KMS-11 (cell line): ENCODE data around the gene NISCH.

Experiments
- H2AFZ ChIP-seq: fragments of 200-600 bp; sonication (generic); 2 replicates; pipeline ENCODE4 v1.6.1; 2016; ENCODE audit warnings: antibody characterized with exemption, mixed run types, low read depth
- H3K27ac ChIP-seq: fragments of 200-600 bp; sonication (generic); 2 replicates; pipeline ENCODE4 v1.6.1; 2016; ENCODE audit warnings: mild to moderate bottlenecking, mixed run types
- H3K27me3 ChIP-seq: fragments of 200-600 bp; sonication (generic); 2 replicates; pipeline ENCODE4 v1.6.1; 2017; ENCODE audit warnings: mild to moderate bottlenecking, low read depth, mixed run types, moderate library complexity; ENCODE audit not compliant: insufficient read depth
- H3K36me3 ChIP-seq: fragments of 200-600 bp; sonication (generic); 2 replicates; pipeline ENCODE4 v1.6.1; 2017; ENCODE audit warnings: mild to moderate bottlenecking, mixed run types; ENCODE audit not compliant: insufficient read depth
- H3K4me1 ChIP-seq: fragments of 200-600 bp; sonication (generic); 2 replicates; pipeline ENCODE4 v1.6.1; 2016; ENCODE audit warnings: mild to moderate bottlenecking, low read depth, mixed run types; ENCODE audit not compliant: poor library complexity, severe bottlenecking
- H3K4me2 ChIP-seq: fragments of 200-600 bp; sonication (generic); 2 replicates; pipeline ENCODE4 v1.7.0; 2016; ENCODE audit warnings: mild to moderate bottlenecking, mixed run types
- H3K4me3 ChIP-seq: fragments of 200-600 bp; sonication (generic); IDR thresholded peaks from 2 replicates; pipeline ENCODE4 v1.6.1; 2017; ENCODE audit warnings: low read depth, low read length, mixed read lengths; ENCODE audit not compliant: insufficient read depth
- H3K79me2 ChIP-seq: fragments of 200-600 bp; sonication (generic); 2 replicates; pipeline ENCODE4 v1.6.1; 2016; ENCODE audit warnings: low read depth, mixed run types; ENCODE audit not compliant: insufficient read depth
- H3K9ac ChIP-seq: fragments of 200-600 bp; sonication (generic); 2 replicates; pipeline ENCODE4 v1.6.1; 2016; ENCODE audit warnings: mild to moderate bottlenecking, mixed run types
- H4K20me1 ChIP-seq: fragments of 200-600 bp; sonication (generic); 2 replicates; pipeline ENCODE4 v1.6.1; 2016; ENCODE audit warnings: mild to moderate bottlenecking, mixed run types; ENCODE audit not compliant: insufficient read depth
- TF ChIP-seq, protein P1 (sequence below): fragments of 200-600 bp; sonication (generic); conservative IDR thresholded peaks from 2 replicates; pipeline ENCODE4 v1.6.1; 2017; ENCODE audit warnings: low read depth, mild to moderate bottlenecking, antibody characterized with exemption, low read length, moderate library complexity, mixed read lengths

The NISCH gene

DNA sequence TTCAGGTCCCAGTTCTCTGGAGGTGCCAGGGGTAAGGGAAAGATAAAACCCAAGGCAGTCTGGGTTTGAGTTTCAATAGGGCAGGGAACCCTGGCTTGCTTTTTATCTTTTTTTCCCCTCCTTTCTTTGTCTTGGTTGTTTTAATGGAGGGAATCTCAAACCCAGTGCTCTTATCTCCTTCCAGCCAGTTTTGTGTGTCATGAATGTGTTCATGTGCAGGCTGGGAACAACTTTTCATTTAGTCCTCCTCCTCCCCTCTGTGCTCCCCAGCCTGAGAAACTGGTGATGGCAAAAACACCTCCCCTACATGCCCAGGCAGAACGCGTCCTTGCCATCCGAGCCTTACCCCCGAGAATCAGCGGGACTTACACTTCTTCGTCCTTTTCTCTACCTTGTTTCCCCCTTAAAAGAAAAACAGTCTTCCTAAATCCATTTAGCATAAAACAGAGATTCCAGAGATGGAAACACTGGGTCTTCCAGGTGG is 21.4 kb upstream of the NISCH start:
- Histone ChIP-seq H2AFZ (no peak overlapping the region), H3K27ac (no peak overlapping the region), H3K4me1 (no peaks in the 10 kb centered on the region), H3K4me3 (no peak overlapping the region), H3K9ac (no peak overlapping the region), H3K36me3 (no peaks in the 10 kb centered on the region), H3K4me2 (no peak overlapping the region), H3K27me3 (no peaks in the 10 kb centered on the region), H3K79me2 (no peaks in the 10 kb centered on the region), H4K20me1 (no peaks in the 10 kb centered on the region)
- TF ChIP-seq, protein P1, sequence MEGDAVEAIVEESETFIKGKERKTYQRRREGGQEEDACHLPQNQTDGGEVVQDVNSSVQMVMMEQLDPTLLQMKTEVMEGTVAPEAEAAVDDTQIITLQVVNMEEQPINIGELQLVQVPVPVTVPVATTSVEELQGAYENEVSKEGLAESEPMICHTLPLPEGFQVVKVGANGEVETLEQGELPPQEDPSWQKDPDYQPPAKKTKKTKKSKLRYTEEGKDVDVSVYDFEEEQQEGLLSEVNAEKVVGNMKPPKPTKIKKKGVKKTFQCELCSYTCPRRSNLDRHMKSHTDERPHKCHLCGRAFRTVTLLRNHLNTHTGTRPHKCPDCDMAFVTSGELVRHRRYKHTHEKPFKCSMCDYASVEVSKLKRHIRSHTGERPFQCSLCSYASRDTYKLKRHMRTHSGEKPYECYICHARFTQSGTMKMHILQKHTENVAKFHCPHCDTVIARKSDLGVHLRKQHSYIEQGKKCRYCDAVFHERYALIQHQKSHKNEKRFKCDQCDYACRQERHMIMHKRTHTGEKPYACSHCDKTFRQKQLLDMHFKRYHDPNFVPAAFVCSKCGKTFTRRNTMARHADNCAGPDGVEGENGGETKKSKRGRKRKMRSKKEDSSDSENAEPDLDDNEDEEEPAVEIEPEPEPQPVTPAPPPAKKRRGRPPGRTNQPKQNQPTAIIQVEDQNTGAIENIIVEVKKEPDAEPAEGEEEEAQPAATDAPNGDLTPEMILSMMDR, result no peak

DNA sequence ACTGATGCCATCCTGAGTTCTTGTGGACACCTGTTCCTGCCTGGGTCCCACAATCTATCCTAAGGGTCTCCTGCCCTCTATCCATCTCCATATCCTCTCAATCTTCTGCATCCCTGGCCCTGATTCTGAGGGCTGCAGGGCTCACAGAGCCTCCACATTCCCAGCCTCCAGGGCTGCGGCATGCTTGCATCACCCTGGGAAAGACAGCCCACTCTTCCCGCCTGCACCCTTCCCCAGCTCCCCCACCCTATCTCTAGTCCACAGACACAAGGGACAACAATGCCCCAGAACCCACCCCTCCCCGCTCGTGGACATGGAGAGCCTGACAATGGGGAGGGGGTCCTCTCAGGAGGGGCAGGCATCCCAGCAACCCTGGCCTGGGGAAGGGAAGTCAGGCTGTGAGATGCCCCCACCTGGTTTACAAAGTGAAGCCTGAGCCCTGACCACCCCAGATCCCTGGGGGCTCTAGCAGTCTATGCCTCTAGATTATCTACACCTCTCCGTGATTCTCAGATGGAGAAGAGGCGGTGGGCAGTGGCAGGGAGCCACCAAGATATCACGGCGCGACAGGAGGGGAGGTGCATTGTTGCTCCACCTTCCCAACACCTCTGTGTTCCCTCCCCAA is 20.8 kb upstream of the NISCH start:
- no peak overlapping the region for H3K27ac ChIP-seq
- H3K36me3 ChIP-seq, result no peaks in the 10 kb centered on the region
- H2AFZ ChIP-seq, result no peak overlapping the region
- no peaks in the 10 kb centered on the region for H3K79me2 ChIP-seq
- no peaks in the 10 kb centered on the region for H4K20me1 ChIP-seq
- no peak overlapping the region for H3K4me3 ChIP-seq
- TF ChIP-seq, protein P1, result no peak
- no peaks in the 10 kb centered on the region for H3K4me1 ChIP-seq
- H3K27me3 ChIP-seq, result no peaks in the 10 kb centered on the region
- no peak overlapping the region for H3K9ac ChIP-seq
- H3K4me2 ChIP-seq, result no peak overlapping the region

DNA sequence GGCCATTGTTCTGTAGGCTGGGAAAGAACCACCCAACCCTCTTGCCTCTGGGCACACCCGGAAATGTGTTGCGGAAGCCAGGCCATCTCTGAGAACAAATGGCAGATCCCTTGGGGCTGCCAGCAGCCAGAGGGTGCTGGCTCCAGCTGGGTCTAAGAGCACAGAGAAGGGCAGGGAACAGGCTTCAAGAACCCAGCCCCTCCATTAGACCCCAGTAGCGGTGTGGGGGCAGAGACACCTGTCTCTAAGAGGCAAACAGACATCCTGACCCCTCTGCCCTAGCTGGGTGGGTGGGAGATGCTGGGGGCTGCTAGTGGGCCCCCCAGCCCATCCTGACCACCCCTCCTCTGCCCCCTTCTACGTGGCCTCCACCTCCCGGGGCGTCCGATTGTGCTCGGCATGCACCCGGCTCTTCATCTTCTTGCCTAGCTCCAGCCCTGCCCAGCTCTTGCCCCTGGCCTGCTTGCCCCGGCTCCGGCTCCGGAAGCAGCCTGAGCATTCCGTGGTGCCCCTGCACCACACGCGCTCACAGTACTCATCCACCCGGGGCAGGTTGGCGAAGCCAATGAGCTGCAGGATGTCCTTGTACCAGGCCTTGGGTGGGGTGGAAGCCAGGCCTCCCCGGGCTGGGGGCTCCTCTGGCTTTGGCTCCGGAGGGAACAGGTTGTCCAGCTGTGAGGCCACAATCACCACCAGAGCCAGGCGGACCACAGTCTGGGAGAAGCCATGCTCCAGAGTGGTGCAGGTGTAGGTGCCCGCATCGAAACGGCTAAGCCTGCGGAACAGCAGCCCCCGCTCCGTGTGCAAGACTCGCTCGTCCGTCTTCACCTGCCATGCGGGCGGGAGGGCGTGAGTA is 19.9 kb upstream of the NISCH start:
- Histone ChIP-seq H3K4me2 (no peak overlapping the region), H3K4me1 (no peaks in the 10 kb centered on the region), H4K20me1 (no peaks in the 10 kb centered on the region), H2AFZ (no peak overlapping the region), H3K36me3 (no peaks in the 10 kb centered on the region), H3K9ac (no peak overlapping the region), H3K27ac (no peak overlapping the region), H3K4me3 (no peak overlapping the region), H3K27me3 (no peaks in the 10 kb centered on the region), H3K79me2 (no peaks in the 10 kb centered on the region)
- TF ChIP-seq, protein P1, result no peak

DNA sequence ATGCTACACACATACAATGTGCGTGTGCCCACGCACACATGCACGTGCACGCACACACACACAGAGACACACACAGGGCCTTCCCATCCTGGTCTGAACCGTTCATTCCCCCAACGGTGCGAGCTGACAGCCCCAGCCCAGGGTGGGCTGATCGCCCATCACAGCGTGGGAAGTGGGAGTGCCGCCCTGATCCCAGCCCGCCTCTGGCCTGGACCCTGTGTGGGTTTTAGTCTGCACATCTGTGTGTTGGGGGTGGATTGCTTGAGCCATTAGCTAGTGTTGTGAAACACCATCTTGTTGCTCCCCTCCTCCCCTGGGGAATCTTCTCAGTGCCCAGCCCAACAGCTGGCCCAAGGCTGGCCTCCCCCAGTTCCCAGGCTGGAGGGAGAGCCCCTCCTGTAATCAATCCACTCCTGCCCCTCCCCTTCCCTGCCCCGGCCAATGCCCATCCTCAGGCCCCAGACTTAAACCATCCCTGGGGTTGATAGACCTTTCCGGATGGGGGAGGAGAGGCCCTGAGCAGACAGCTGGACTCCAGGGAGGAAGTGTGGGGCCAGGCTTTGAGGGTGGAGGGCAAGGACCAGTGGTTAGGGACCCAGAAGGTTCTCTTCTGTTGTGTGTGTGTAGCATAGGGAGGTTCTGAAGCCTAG is 18.8 kb upstream of the NISCH start:
- Histone ChIP-seq H2AFZ (no peak overlapping the region), H3K27me3 (no peaks in the 10 kb centered on the region), H3K9ac (no peak overlapping the region), H3K4me3 (no peak overlapping the region), H3K27ac (no peak overlapping the region), H3K4me1 (no peaks in the 10 kb centered on the region), H3K36me3 (no peaks in the 10 kb centered on the region), H3K4me2 (no peak overlapping the region), H3K79me2 (no peaks in the 10 kb centered on the region), H4K20me1 (no peaks in the 10 kb centered on the region)
- TF ChIP-seq, protein P1, result no peak
